Measurements from ENCODE around the gene IL12A.

DNA sequence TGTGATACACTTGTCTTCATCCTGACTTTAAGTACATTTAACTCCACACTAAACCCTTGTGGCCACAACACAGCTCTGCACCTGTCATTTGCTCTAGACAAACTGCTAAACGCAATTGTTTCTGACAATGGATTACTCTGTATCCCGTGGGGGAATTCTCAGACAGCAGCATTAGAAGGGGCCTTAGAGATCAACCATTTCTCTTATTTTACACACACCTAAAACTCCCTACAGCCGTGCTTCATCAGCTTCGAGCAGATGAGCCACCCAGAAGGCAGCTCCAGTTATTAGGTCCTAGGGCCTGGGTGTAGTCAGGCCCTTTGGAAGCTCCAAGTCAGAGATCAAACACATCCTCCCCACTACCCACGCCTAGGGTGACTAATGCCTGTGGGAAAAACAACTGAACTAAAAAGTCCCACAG, 1.3 kb upstream of the IL12A start:
- TF ChIP-seq POLR2A (IDR thresholded peaks at IDR 0.05; ENCODE audit: low read depth, low read length) (no peak), POU2F2 (IDR thresholded peaks at IDR 0.05; ENCODE audit: low read depth, low read length) (no peak), POLR2AphosphoS5 (IDR thresholded peaks at IDR 0.05; ENCODE audit: low read depth, low read length) (no peak), TAF1 (IDR thresholded peaks at IDR 0.05; ENCODE audit: low read depth, low read length) (no peak), PAX5 (IDR thresholded peaks at IDR 0.05; ENCODE audit: insufficient read depth, low read length, severe bottlenecking) (no peak)

Data from GM12891 (cell line).